Left lung (tissue), 10 donors: ENCODE results near the gene F10. TPM values are rescaled to one million over a fixed set of nuclear protein-coding genes. Genes with fewer than 3 reads are reported as not detected.
A peak's percentile ranks its signal among the peaks of the same experiment; 100 is the strongest.

ENCODE experiments used
- ATAC-seq: fragments of 200-7000 bp; cut with Tn5 transposase; one replicate; pipeline ENCODE4 v1.9.1; 2020; ENCODE audit warnings: moderate library complexity
- DNase-seq, 4 donors: peaks; one replicate each; pipeline ENCODE4 v3.0.0-alpha.2; 2013 to 2020
- H3K27ac ChIP-seq, 2 donors: fragments of 200-600 bp; sonication (generic) in 1 of 2; one replicate each; pipeline versions ENCODE4 v1.5.0 to v1.8.0; 2020 to 2021
- H3K27me3 ChIP-seq, 2 donors: fragments of 200-600 bp; sonication (generic) in 1 of 2; one replicate each; pipeline versions ENCODE4 v1.5.0 to v1.8.0; 2020 to 2021
- H3K36me3 ChIP-seq, 2 donors: fragments of 200-600 bp; sonication (generic) in 1 of 2; one replicate each; pipeline versions ENCODE4 v1.5.0 to v1.8.0; 2020 to 2021
- H3K4me1 ChIP-seq, 2 donors: fragments of 200-600 bp; one replicate each; pipeline ENCODE4 v1.8.0; 2021
- H3K4me3 ChIP-seq, 2 donors: fragments of 200-600 bp; sonication (generic) in 1 of 2; one replicate each; pipeline versions ENCODE4 v1.5.0 to v1.8.0; 2020 to 2021; ENCODE audit warnings: mild to moderate bottlenecking in 1 of 2
- H3K9me3 ChIP-seq, 2 donors: fragments of 200-600 bp; sonication (generic) in 1 of 2; one replicate each; pipeline versions ENCODE4 v1.5.0 to v1.8.0; 2020 to 2021
- CTCF ChIP-seq, 2 donors: fragments of 200-600 bp; sonication (generic) in 1 of 2; IDR thresholded peaks; one replicate each; pipeline versions ENCODE4 v1.5.0 to v1.8.0; 2021; ENCODE audit warnings: antibody characterized with exemption in 2 of 2
- intact Hi-C, 2 donors: fragments of 100-400 bp; cut with DNase I; formaldehyde crosslinking; loops; one replicate each; pipeline versions ENCODE4 v1.11.2 to v1.14.2; 2022
- polyA plus RNA-seq, 6 donors: library from polyadenylated mRNA; unstranded; fragments of 120-200 nt; gene quantifications; one replicate each; pipeline ENCODE4 v1.2.1, GENCODE V29; 2013; ENCODE audit not compliant: insufficient read length in 6 of 6
- total RNA-seq, 2 donors: library from RNA; stranded (reverse); fragmentation: NEBNext Ultra II Directional; extraction: Animal tissue kit (Norgen Biotek cat#: 25700); gene quantifications; one replicate each; pipeline ENCODE4 v1.2.1, GENCODE V29; 2021
- donor health status: DM: no; HTN: yes; CAD: no.
- donor health status: DM: no; HTN: no; CAD: no.

The F10 gene
- total and polyA plus RNA-seq, 8 donors: 6.2 to 21.8 (median 15.1) TPM

DNA sequence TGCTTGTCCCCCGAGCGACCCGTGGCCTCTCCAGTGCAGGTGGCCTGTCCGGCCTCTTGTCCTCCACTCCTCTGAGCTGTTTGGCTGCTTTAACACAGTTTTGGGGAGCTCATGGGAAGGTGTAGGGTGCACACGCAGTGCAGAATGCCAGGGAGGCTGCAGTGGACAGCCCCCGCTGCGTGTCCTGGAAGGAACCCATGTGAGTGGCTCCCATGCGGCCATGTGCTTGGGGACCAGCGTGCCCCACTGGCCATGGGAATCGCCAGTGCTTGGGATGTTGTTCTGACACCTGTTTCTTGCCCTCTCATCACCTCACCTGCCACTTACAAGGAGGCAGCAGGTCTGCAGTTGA lies 39.6 kb upstream of the F10 start:
- H3K36me3 ChIP-seq: peaks cover 0 to 34% of the 10 kb centered on the region in 2 donors
- intact Hi-C loops: no loop called here
- peak in 1 of 4 donors; percentile 61 for DNase-seq
- no peaks in the 10 kb centered on the region for H3K9me3 ChIP-seq
- H3K4me1 ChIP-seq: no peaks in the 10 kb centered on the region
- ATAC-seq: no peak
- H3K27me3 ChIP-seq: no peaks in the 10 kb centered on the region
- no peak overlapping the region for H3K4me3 ChIP-seq
- no peak for TF ChIP-seq CTCF (IDR thresholded peaks at IDR 0.05)
- H3K27ac ChIP-seq: no peak overlapping the region

DNA sequence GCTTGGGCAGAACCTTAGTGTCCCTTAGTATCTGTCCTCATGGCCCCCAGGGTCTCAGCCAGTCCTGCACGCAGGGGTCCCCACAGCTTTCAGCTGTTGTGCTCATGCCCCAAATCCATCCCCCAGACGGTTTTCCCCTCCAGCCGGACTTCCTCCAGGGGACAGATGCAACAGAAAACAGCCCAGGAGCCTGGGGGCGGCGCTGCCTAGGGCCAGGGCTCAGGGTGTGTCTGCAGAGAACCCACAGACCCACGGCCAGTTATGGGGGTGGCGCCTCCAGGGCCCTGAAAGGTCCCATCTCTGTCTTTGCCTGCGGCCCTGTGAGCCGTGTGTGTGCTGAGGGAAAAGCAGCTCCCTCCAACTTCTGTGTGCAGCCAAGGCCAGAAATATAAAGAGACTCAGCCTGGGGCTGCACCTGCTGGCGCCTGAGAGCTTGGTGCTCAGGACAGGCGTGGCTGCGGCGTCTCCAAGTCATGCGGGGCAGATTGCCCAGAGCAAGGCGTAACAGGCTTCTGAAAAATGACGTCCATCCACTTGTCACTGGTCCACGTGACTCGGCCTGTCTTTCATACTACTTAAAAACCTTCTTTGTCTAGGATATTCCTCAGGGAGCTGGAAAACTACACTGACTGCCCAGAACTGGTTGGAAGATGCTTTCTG lies 39.1 kb upstream of the F10 start:
- Histone ChIP-seq H3K4me1 (no peaks in the 10 kb centered on the region), H3K4me3 (no peak overlapping the region), H3K27ac (peak overlapping the region in 1 of 2 donors; percentile 39), H3K36me3 (peaks cover 0 to 34% of the 10 kb centered on the region in 2 donors), H3K27me3 (no peaks in the 10 kb centered on the region), H3K9me3 (no peaks in the 10 kb centered on the region)
- DNase-seq (peak; percentile 15 to 83 (median 80)), ATAC-seq (peak; percentile 93)
- no peak for TF ChIP-seq CTCF (IDR thresholded peaks at IDR 0.05)
- intact Hi-C loops: no loop called here

- DNase-seq (peak in 1 of 4 donors; percentile 65), ATAC-seq (no peak)
- no peaks in the 10 kb centered on the region for H3K4me1 ChIP-seq
- no peaks in the 10 kb centered on the region for H3K9me3 ChIP-seq
- peaks cover 0 to 32% of the 10 kb centered on the region in 2 donors for H3K36me3 ChIP-seq
- intact Hi-C loops: no loop called here
- no peak overlapping the region for H3K27ac ChIP-seq
- H3K27me3 ChIP-seq: no peaks in the 10 kb centered on the region
- TF ChIP-seq CTCF (IDR thresholded peaks at IDR 0.05): no peak
- no peak overlapping the region for H3K4me3 ChIP-seq
These were observed 38.3 kb upstream of the F10 start for GRCh38 chr13:113084094-113084942.

DNA sequence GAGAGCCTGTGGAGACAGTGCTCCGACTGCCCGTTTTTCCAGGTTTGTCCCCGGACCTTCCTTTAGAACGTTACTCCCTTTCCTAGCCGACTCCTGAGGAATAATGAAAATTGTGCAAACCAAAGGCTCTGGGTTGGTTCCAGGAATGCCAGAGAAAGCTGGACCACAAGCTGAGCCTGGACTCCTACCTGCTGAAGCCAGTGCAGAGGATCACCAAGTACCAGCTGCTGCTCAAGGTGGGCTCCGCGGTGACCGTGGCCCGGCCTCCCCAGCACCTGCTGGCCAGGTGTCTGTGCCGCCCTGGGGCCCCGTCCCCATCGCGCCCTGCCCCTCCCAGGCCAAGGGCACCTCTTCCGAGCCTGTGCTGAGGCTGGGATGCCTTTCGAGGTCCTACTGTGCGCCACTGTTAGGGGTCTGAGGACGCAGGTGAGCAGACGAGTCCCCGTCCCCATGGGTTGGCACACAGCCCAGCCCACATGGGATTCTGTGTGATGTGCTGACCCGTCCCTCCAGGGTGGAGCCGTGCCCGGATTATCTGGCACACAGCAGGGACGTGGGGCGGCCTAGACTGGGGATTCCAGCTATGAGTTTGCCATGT lies 37.6 kb upstream of the F10 start:
- no peak for TF ChIP-seq CTCF (IDR thresholded peaks at IDR 0.05)
- Histone ChIP-seq H3K4me1 (no peaks in the 10 kb centered on the region), H3K27me3 (no peaks in the 10 kb centered on the region), H3K27ac (no peak overlapping the region), H3K4me3 (no peak overlapping the region), H3K36me3 (peaks cover 0 to 38% of the 10 kb centered on the region in 2 donors), H3K9me3 (no peaks in the 10 kb centered on the region)
- peak in 1 of 4 donors; percentile 66 for DNase-seq
- intact Hi-C loops: no loop called here
- ATAC-seq: no peak
